HG03432 (cell line): ENCODE measurements around the gene PTPRJ.
"Not testable (repeated sequence)": the region's sequence is repeated elsewhere in the genome, so short reads cannot be mapped to it uniquely, and the experiment has no call there.

Experiments used
- ATAC-seq: cut with Tn5 transposase; IDR thresholded peaks from one replicate; pipeline ENCODE4 v1.9.1; 2021; ENCODE audit warnings: mild to moderate bottlenecking, moderate library complexity; ENCODE audit not compliant: unreplicated experiment

The PTPRJ gene

DNA sequence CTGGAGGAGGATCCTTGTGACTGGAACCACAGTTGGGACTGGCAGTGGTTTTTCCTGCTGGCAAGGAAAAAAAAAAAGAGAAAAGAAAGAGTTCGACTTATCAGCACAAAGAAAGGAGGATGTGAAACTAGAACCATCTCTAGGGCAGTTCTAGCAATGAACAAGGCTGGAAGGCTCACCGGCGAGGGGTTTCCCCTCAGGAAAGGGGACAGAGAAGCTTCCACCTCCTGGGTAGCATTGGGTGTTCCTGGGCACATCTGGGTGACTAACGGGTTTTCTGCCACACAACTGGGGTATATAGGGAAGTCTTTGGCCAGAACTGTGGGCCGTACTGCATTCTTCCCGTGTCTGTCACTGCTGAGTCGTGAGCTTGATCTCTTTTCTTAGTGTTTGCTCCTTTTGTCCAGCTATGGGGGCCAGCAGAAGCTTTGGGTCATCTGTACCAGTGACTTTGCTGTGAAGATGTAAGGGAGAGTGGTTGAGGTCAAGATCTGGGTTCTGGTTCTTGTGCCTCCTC is 126.9 kb downstream of the PTPRJ start:
- ATAC-seq = peak; percentile 87

DNA sequence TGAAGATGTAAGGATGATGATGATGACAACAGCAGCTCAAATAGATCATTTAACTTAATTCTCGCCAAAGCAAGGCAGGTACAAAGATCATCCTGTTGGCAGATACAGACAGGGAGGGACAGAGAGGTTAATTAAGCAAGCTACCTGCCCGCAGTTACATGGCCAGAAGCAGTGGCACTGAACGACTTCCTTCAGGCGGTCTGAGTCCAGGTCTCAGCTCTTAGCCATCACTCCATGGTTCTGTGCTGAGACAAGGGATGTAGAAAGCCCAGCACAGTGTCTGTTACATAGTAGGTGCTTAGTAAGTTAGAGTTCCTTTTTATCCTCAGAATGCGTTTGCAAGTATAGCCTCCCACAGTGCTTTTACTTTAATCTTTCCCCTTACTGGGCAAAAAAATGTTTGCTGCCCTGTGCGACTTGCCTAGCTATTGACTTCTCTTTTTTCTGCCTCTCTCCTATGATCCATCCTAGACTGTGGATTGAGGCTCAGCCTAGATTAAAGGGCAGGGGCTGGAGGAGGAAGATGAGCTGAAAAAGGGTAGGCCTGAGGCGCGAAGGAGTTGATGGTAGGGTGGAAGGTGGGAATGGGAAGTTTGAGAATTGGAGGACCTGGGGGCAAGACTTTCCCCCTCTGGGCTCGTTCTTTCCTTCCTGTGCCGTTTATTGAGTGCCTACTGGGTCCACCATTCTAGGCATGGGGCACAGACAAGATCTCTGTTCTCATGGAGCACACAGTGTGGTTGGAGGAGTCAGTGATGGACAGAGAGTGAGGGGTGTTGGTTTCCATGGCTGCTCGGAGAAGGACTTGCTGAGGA is 128.1 kb downstream of the PTPRJ start:
- ATAC-seq = no peak

DNA sequence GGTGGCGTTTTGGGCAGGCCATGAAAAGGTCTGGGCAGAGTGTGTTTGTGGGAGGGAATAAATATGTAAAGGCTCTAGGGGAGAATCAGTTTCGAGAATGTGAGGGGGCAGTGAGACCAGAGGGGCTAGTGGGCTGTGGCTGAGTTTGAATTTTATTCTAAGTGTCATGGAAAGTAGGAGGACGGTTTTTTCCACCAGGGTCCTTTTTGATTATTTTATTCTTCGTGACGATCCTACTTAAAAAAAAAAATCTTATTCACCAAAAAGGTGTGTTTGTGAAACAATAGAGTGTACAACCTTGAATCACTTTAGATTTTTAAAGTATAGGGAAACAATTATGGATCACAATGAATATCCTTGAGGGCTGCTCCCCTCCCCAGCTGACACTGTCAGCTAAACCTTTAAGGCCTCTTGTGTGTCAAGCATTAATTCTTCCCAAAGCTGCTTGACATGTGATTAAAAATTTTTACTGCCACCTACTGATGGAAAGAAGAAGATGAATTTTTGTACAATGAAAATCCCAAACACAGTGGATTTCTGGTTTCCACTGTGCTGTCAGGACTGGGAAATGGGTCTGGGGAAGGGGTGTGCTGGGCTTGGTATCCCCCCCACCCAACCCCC is 128.8 kb downstream of the PTPRJ start:
- ATAC-seq = no peak

DNA sequence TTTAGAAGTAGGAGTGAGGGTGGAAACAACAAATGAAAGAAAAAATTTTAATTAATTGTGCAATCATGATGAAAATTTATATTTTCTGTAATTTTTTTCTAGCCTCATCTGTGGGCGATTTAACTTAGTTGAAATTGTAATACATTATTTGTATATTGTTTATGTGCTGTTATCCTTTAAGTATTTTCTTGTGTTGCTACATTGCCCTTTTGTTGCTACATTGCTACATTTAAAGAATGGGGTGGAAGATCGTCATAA is 130.1 kb downstream of the PTPRJ start:
- no peak for ATAC-seq

DNA sequence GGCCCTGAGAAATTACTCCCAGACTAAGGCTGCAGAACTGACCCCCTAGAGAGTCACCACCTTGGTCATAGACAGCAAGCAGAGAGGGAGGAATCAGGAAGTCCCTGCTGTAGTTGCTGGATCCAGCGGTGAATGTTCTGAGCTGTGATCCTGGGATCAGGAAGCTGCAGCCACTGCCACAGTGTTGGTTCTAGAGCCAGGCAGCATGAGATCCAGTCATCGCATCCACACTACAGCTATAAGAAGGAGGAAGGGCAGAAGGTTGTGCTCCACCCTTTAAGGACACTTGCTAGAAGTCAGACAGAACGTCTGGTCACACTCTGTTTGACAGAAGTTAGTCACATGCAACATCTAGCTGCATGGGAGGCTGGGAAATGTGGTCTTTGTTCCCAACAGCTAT is 131.5 kb downstream of the PTPRJ start:
- ATAC-seq = no peak

DNA sequence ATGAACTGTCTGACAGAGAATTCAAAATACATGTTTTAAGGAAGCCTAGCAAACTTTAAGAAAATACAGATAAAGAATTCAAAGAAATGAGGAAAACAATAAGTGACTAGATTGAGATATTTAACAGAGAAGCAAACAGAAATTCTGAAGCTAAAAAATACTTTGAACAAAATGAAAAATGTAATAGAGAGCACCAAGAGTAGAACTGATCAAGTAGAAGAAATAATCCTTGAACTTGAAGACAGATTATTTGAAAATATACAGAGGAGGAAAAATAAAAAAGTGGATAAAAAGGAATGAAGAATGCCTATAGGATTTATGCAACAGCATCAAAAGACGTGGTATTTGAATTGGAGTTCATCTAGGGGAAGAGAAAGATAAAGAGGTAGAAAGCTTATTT is 134.4 kb downstream of the PTPRJ start:
- ATAC-seq = no peak

DNA sequence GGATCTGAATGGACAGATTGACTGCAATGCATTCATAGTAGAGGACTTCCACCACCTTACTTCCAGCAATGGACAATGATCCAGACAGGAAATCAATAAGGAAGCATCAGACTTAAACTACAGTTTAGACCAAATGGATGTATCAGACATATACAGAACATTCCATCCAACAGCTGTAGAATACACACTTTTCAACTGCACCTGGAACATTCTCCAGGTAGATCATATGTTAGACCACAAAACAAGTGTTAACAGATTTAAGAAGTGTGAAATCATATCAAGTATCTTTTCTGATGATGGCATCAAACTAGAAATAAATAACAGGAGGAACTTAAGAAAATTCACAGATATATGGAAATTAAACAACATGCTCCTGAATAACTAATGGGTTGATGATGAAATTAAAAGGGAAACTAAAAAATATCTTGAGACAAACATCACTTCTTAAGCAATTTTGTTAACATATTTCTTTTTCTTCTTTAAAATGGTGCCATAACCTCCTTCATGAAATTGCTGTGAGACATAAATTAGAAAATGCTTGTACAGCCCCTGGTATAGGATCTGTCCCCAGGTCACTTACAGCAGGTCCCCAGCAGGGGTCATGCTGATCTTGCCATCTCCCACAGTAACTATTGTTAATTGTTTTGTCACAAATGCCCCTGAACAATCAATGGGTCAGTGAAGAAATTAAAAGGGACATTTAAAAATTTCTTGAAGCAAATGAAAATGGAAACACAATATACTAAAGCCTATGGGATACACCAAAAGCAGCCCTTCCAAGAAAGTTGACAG is 136.3 kb downstream of the PTPRJ start:
- ATAC-seq = peak; percentile 39

DNA sequence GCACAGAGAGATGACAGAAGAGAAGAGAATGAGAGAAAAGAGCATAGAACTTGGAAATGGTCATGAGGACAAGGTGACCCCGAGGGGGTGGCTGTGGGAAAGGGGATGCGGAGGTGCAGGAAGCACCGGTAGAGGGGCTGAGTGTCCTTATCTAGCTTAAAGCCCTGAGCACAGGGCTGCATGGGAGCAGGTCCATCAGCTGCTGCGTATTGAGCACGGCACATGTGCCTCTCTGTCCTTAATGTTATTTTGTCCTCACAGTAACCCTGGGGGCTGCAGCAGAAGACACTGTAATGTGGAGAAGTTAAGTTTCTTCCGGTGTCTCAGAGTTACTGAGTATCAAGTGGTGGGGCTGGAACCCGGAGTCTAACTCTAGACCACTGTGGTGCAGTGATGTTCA is 141.9 kb downstream of the PTPRJ start:
- ATAC-seq = no peak

DNA sequence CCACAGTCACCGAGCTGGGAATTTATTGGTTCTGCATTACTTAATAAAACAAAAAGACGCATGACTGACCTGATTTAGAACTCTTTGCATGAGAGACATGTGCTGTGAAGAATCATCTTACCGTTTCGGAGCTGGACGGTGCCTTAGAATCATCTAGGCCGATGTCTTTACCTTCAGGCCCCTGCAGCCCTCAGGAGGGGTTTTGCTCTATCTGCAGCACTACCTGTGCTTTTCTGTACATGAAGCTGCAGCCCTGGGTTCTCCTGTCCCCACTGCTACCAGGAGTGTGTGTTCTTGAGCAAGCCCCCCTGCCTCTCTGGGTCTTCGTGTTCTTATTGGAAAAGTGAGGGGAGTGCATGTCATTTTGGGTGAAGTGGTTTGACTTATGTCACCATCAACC is 142.3 kb downstream of the PTPRJ start:
- no peak for ATAC-seq

DNA sequence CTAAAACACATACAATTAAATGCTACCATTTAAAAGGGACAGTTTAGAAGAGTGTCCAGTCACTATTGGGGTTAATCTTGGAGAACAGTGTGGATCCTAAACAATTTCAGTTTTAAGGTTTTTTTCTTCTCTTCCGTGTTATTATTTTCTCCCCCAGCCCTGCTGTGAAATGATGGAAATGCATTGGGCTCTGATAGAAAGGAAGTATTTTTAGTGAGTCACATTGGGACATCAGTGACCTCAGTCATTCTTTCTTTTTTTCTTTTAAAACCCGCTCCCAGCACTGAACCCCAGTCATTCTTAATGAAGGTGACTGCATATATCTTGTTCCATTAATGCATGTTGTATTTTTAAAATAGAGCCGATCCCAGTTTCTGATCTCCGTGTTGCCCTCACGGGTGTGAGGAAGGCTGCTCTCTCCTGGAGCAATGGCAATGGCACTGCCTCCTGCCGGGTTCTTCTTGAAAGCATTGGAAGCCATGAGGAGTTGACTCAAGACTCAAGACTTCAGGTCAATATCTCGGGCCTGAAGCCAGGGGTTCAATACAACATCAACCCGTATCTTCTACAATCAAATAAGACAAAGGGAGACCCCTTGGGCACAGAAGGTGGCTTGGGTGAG is 143.0 kb downstream of the PTPRJ start:
- no peak for ATAC-seq

DNA sequence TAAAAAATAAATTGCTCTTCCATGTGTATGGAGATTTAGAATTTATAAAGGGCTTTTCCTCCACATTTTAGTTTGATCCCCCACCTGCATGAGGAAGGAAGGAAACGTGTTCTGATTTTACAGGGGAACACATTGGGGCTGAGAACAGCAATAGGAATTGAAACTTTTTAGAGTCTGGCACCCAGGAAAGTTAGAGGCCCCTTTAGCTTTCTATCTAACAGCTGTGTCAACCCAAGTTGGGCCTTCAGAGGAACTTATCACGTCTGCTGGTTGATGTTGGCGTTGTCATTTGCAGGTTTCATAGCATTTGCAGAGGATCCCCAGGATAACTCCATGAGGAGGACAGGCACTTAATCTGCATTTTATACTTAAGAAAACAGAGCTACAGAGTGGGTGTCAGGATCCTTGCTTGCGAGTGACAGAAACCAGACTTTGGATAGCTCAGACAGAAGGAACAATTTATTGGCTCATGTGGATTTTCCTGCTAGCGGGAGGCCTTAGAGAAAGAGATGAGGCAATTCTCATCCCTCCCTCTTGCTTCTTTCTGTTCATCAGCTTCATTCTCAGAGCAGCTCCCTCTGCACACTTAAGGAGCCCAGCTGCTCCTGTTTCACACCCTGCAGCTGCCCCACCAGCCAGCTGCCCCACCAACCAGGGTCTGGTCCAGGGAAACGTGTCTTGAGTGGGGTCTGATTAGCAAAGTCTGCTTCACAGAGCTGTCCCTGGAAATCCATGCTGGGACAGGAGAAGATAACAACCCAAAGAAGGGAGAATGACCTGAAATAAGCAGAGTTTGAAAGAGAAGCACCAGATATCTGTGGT is 143.8 kb downstream of the PTPRJ start:
- no peak for ATAC-seq

DNA sequence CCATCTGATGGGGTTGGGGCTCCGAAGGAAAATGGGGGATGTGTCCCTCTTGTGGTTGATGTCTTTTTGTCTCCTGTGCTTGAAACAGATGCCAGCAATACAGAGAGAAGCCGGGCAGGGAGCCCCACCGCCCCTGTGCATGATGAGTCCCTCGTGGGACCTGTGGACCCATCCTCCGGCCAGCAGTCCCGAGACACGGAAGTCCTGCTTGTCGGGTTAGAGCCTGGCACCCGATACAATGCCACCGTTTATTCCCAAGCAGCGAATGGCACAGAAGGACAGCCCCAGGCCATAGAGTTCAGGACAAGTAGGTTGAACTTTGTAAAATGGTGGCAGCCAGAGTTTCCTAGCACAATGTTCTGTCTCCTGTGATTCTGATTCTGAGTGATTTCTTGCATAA is 144.5 kb downstream of the PTPRJ start:
- ATAC-seq = no peak

DNA sequence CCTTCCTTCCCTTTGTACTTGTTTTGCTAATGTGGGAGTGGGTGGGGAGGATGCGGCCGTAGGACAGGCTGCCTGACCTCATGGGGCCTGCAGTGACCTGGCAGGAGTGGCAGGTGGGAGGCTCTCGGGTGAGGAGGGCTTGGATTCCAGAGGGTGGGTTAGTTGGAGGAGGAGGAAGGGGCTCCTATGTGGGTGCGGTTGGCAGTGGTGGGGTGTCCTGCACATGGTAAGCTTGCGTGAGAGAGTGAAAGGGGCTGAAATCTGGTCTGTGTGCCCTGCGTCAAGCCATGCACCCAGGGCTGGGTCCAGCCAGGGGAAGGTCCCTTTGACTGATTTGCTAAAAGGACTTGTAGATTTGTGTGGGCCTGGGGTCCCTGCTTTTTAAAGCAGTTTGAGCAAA is 145.5 kb downstream of the PTPRJ start:
- ATAC-seq = no peak

DNA sequence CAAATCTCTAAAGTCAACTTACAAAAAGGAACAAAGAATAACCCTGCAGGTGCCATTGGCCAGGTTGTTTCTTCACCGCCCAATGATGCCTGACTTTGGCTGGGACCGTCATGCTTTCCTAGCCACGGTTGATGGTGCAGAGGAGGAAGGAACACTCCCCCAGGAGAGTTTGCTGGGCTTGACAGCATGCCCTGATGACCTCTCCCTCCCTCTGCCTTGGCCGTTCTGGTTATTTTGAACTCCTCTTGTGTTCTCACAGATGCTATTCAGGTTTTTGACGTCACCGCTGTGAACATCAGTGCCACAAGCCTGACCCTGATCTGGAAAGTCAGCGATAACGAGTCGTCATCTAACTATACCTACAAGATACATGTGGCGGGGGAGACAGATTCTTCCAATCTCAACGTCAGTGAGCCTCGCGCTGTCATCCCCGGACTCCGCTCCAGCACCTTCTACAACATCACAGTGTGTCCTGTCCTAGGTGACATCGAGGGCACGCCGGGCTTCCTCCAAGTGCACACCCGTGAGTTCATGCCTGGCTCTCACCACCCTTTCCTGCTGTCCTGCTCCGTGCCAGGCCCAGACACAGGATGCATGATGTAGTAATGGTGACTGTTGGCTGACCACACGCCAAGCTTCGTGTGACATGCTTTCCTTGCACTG is 147.3 kb downstream of the PTPRJ start:
- no peak for ATAC-seq

DNA sequence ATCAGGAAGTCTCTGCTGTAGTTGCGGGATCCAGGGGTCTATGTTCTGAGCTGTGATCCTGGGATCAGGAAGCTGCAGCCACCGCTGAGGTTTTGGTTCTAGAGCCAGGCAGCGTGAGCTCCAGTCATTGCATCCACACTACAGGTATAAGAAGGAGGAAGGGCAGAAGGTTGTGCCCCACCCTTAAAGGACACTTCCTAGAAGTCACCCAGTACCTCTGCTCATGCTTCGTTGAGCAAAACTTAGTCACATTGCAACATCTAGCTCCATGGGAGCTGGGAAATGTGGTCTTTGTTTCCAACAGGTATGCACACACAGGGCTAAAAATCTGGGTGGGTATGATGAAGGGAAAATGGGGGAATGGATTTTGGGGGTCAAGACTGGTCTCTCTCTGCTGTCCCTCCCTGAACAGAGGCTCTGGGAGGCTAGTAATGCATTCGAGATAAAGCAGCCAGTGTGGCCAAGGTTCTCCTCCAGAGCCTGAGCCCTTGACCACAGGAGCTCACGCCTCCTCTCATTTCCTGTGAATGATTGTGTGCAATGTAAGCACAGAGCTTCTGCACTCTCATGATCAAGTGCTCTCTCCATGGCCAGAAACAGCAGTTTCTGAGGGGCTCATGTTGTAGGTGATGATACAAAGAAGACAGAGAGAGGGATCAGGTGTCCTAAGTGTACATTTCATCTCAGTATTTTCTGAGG is 149.5 kb downstream of the PTPRJ start:
- no peak for ATAC-seq

DNA sequence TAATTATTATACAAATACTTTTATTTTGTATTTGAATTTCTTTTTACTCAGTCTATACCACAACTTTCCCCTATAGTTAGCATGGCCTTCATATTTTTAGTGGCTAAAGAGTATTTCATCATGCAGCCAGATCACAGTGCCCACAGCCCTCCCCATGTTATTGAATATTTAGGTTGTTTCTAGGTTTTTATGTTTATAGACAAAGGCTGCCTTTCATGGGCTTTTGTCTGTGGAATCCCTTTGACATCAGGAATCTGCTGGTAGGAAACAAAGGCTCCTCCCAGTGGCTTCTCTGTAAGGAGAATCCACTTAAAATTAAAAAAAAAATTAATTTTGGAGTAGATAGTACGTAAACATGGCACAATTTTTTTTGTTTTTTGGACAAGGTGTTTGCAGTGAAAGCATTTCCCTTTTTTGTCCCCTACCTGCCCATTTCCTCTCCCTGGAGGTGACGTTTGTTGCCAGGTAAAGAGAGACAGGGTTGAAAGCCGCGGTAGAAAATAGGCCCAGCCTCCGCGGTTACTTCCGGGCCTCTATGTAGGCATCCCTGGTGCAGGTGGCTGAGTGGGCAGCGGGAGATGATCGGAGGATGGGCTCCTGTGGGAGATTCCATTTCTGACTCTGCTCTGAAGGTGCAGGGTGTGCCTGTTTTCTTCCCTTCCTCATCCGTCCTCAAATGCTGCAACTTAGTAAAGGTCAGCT is 154.0 kb downstream of the PTPRJ start:
- no peak for ATAC-seq

DNA sequence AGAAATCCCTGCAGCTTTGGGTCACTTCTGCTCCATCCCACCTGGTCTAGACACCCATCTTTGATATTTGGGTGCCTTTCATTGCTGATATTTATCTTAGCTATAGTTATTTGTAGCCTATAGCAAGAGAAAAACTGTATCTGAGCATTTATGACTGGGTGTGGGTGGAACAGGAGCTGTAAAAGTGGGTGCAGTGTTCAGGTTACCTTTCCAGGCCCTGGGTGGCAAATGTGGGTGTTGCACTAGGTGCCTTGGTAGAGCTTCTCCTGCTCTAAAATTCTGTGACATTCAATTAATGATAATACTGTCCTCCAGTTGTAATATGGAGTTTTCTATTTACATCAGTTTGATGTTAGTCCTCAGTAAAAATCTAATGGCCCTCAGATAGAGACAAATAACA is 157.9 kb downstream of the PTPRJ start:
- ATAC-seq = no peak

DNA sequence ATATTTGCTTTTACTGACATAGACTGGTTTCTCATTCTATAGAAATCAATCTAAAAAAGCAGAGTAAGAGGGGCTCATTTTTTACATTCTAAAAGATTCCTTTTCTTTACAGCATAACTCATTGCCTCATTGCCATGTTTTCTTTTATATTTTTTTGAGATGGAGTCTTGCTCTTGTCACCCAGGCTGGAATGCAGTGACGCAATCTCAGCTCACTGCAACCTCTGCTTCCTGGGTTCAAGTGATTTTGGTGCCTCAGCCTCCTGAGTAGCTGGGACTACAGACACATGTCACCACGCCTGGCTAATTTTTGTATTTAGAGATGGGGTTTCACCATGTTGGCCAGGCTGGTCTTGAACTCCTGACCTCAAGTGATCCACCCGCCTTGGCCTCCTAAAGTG is 159.5 kb downstream of the PTPRJ start:
- not testable (repeated sequence) for ATAC-seq
